ENCODE results near the gene PRKCD. TPM values are rescaled to one million over a fixed set of nuclear protein-coding genes. Genes with fewer than 3 reads are reported as not detected.

PRKCD gene
- total RNA-seq, 1 donor from 2014 or later, result 103 TPM

GRCh38 chr3:53146319-53146891 lies 14.6 kb upstream of the PRKCD start:
- TF ChIP-seq CTCF (IDR thresholded peaks at IDR 0.05), result no peak
- intact Hi-C loops (cut with DNase I), result no loop called here
- Histone ChIP-seq H3K4me1 (peaks cover 51% of the 10 kb centered on the region), H3K9me3 (no peaks in the 10 kb centered on the region), H3K27me3 (ENCODE audit: low read depth) (no peaks in the 10 kb centered on the region), H3K27ac (peak overlapping the region; percentile 67), H3K4me3 (no peak overlapping the region), H3K36me3 (no peaks in the 10 kb centered on the region)
- DNase-seq, result no peak
- no peak for ATAC-seq

GRCh38 chr3:53147151-53147902 lies 13.7 kb upstream of the PRKCD start:
- Histone ChIP-seq H3K27ac (peak overlapping the region; percentile 44), H3K4me1 (peaks cover 55% of the 10 kb centered on the region), H3K27me3 (ENCODE audit: low read depth) (no peaks in the 10 kb centered on the region), H3K9me3 (no peaks in the 10 kb centered on the region), H3K4me3 (no peak overlapping the region), H3K36me3 (no peaks in the 10 kb centered on the region)
- DNase-seq (peak; percentile 54), ATAC-seq (peak in 1 of 2 donors; percentile 19)
- TF ChIP-seq CTCF (IDR thresholded peaks at IDR 0.05), result no peak
- intact Hi-C loops (cut with DNase I), result no loop called here

GRCh38 chr3:53147903-53148400 lies 13.1 kb upstream of the PRKCD start:
- DNase-seq, result peak; percentile 27
- H3K4me1 ChIP-seq, result peaks cover 51% of the 10 kb centered on the region

GRCh38 chr3:53149006-53149690 lies 11.9 kb upstream of the PRKCD start:
- ATAC-seq, result no peak
- peak; percentile 4 for DNase-seq
- no peaks in the 10 kb centered on the region for H3K36me3 ChIP-seq
- no peak for TF ChIP-seq CTCF (IDR thresholded peaks at IDR 0.05)
- intact Hi-C loops (cut with DNase I), result no loop called here
- H3K4me3 ChIP-seq, result no peak overlapping the region
- H3K4me1 ChIP-seq, result peaks cover 59% of the 10 kb centered on the region
- H3K27ac ChIP-seq, result no peak overlapping the region
- H3K9me3 ChIP-seq, result no peaks in the 10 kb centered on the region
- no peaks in the 10 kb centered on the region for H3K27me3 ChIP-seq (ENCODE audit: low read depth)

More at GRCh38 chr3:53147903-53148400, 13.1 kb upstream of the PRKCD start:
- H3K9me3 ChIP-seq, result no peaks in the 10 kb centered on the region
- TF ChIP-seq CTCF (IDR thresholded peaks at IDR 0.05), result no peak
- no peak overlapping the region for H3K4me3 ChIP-seq
- peak overlapping the region; percentile 44 for H3K27ac ChIP-seq
- intact Hi-C loops (cut with DNase I), result no loop called here
- ATAC-seq, result no peak
- no peaks in the 10 kb centered on the region for H3K27me3 ChIP-seq (ENCODE audit: low read depth)
- H3K36me3 ChIP-seq, result no peaks in the 10 kb centered on the region

GRCh38 chr3:53149699-53150098 lies 11.3 kb upstream of the PRKCD start:
- Histone ChIP-seq H3K4me3 (no peak overlapping the region), H3K4me1 (peaks cover 59% of the 10 kb centered on the region), H3K9me3 (no peaks in the 10 kb centered on the region), H3K27ac (peak overlapping the region; percentile 42), H3K27me3 (ENCODE audit: low read depth) (no peaks in the 10 kb centered on the region), H3K36me3 (no peaks in the 10 kb centered on the region)
- intact Hi-C loops (cut with DNase I), result no loop called here
- TF ChIP-seq CTCF (IDR thresholded peaks at IDR 0.05), result no peak
- ATAC-seq (no peak), DNase-seq (no peak)

All from lower lobe of right lung (tissue), 2 donors.